Testis (tissue), 3 donors: ENCODE results near the gene UBE2K. TPM values are rescaled to one million over a fixed set of nuclear protein-coding genes. Genes with fewer than 3 reads are reported as not detected.
"Not testable (repeated sequence)": the region's sequence is repeated elsewhere in the genome, so short reads cannot be mapped to it uniquely, and the experiment has no call there.

Experiments
- DNase-seq: peaks from one replicate; pipeline ENCODE4 v3.0.0-alpha.2; 2019
- H3K27ac ChIP-seq, 2 donors: fragments of 200-600 bp; sonication (generic); one replicate each; pipeline ENCODE4 v1.5.1; 2019
- H3K27me3 ChIP-seq: fragments of 200-600 bp; sonication (generic); one replicate; pipeline ENCODE4 v1.5.1; 2019
- H3K36me3 ChIP-seq: fragments of 200-600 bp; sonication (generic); one replicate; pipeline ENCODE4 v1.5.1; 2017; ENCODE audit warnings: low read depth; ENCODE audit errors: missing control alignments
- H3K4me1 ChIP-seq: fragments of 200-600 bp; sonication (generic); one replicate; pipeline ENCODE4 v1.5.1; 2019
- H3K4me3 ChIP-seq, 2 donors: fragments of 200-600 bp; sonication (generic); one replicate each; pipeline ENCODE4 v1.5.1; 2017 to 2019
- H3K9me3 ChIP-seq: fragments of 200-600 bp; sonication (generic); one replicate; pipeline ENCODE4 v1.5.1; 2017
- POLR2A ChIP-seq: fragments of 450-650 bp; IDR thresholded peaks from one replicate; pipeline ENCODE4 v1.6.1; 2017; ENCODE audit warnings: antibody characterized with exemption, mild to moderate bottlenecking, moderate library complexity
- WGBS, 2 donors: methylation state at CpG; one replicate each; pipeline ENCODE4 v1.1.5; 2018; 5-methylcytosine and 5-hydroxymethylcytosine counted together
- intact Hi-C: fragments of 100-400 bp; cut with DNase I; formaldehyde crosslinking; loops from one replicate; pipeline ENCODE4 v1.15.1; 2023; ENCODE audit warnings: low total_unique reads
- polyA plus RNA-seq: library from polyadenylated mRNA; stranded (reverse); fragments of 350-450 nt; fragmentation: Illumina TruSeq; extraction: RNeasy Lipid Tissue Mini Kit (QIAGEN cat#74804); gene quantifications from one replicate; pipeline ENCODE4 v1.2.3, GENCODE V29; 2014; ENCODE audit warnings: low read depth, low replicate concordance; ENCODE audit not compliant: insufficient read depth
- total RNA-seq, 2 donors: library from RNA; depleted of rRNA; stranded (reverse); fragments of >200 nt; gene quantifications; one replicate each; pipeline ENCODE4 v1.2.3, GENCODE V29; 2016
- TF ChIP-seq, protein P1 (sequence below), 3 experiments: fragments of 450-650 bp in 2 of 3; fragments of 200-600 bp in 1 of 3; sonication (generic) in 1 of 3; IDR thresholded peaks; one replicate each; pipeline ENCODE4 v1.5.1; 2016 to 2019; ENCODE audit warnings: antibody characterized with exemption in 3 of 3, mild to moderate bottlenecking in 2 of 3, moderate library complexity in 1 of 3

The UBE2K gene
- total and polyA plus RNA-seq, 3 donors from 2014 or later, result 23.0 to 81.8 (median 24.3) TPM

DNA sequence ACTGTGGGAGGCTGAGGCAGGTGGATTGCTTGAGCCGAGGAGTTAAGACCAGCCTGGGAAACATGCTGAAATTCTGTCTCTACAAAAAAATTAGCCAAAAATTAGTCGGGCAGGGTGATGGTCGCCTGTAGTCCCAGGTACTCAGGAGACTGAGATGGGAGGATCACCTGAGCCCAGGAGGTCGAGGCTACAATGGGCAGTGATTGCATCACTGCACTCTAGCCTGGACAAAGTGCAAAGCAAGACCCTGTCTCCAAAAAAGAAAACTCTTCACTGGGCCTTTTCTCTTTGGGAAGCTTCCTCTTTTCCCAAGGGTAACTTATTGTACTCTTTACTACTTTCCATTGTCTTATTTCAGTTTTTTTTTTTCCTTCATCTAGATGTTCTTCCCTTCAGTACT lies 88.9 kb downstream of the UBE2K start:
- Histone ChIP-seq H3K27me3 (no peaks in the 10 kb centered on the region), H3K27ac (no peak overlapping the region), H3K9me3 (no peaks in the 10 kb centered on the region), H3K36me3 (no peaks in the 10 kb centered on the region), H3K4me1 (no peaks in the 10 kb centered on the region), H3K4me3 (no peak overlapping the region)
- WGBS, 2 donors, result 76 to 81% methylated on average over 4 of the region's 4 CpGs
- DNase-seq, result no peak
- intact Hi-C loops, result no loop called here
- TF ChIP-seq, protein P1, sequence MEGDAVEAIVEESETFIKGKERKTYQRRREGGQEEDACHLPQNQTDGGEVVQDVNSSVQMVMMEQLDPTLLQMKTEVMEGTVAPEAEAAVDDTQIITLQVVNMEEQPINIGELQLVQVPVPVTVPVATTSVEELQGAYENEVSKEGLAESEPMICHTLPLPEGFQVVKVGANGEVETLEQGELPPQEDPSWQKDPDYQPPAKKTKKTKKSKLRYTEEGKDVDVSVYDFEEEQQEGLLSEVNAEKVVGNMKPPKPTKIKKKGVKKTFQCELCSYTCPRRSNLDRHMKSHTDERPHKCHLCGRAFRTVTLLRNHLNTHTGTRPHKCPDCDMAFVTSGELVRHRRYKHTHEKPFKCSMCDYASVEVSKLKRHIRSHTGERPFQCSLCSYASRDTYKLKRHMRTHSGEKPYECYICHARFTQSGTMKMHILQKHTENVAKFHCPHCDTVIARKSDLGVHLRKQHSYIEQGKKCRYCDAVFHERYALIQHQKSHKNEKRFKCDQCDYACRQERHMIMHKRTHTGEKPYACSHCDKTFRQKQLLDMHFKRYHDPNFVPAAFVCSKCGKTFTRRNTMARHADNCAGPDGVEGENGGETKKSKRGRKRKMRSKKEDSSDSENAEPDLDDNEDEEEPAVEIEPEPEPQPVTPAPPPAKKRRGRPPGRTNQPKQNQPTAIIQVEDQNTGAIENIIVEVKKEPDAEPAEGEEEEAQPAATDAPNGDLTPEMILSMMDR (IDR thresholded peaks at IDR 0.05), result no peak
- no peak for TF ChIP-seq POLR2A

DNA sequence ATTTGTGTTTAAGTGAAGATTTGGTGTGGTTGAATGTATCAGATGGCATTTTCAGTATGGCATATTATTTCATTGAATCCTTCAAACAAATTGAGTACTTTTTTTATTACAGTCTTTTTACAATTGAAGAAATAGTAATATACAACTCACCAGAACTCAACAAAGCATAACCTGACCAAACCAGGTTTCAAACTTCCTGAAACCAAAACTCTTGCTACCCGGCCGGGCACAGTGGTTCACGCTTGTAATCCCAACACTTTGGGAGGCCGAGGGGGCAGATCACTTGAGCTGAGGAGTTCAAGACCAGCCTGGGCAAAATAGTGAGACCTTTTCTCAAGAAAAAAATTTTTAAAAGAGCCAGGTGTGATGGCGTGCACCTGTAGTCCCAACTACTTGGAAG lies 94.2 kb downstream of the UBE2K start:
- 87 to 98% methylated on average over 5 of the region's 5 CpGs for WGBS, 2 donors
- no peaks in the 10 kb centered on the region for H3K4me1 ChIP-seq
- H3K27me3 ChIP-seq, result no peaks in the 10 kb centered on the region
- TF ChIP-seq, protein P1 (IDR thresholded peaks at IDR 0.05), result no peak
- no peak for TF ChIP-seq POLR2A
- intact Hi-C loops, result no loop called here
- H3K36me3 ChIP-seq, result no peaks in the 10 kb centered on the region
- no peaks in the 10 kb centered on the region for H3K9me3 ChIP-seq
- no peak overlapping the region for H3K27ac ChIP-seq
- no peak for DNase-seq
- H3K4me3 ChIP-seq, result no peak overlapping the region

DNA sequence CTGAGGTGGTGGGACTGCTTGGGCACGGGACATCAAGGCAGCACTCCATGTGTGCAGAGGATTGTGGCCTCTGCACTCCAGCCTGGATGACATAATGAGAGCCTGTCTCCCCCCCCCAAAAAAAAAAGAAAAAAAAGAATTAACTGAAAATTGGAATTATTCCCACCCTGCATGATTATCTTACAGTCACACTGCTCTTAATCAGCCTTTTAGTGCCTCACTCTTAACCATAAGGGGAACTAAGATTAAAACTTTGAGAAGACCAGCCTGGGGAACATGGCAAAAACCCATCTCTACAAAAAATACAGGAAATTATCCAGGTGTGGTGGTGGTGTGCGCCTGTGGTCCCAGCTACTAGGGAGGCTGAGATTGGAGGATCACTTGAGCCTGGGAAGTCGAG lies 94.6 kb downstream of the UBE2K start:
- no peak overlapping the region for H3K4me3 ChIP-seq
- H3K27me3 ChIP-seq, result no peaks in the 10 kb centered on the region
- WGBS, 2 donors, result 90 to 95% methylated on average over 3 of the region's 3 CpGs
- no peaks in the 10 kb centered on the region for H3K4me1 ChIP-seq
- DNase-seq, result no peak
- no peak for TF ChIP-seq POLR2A
- TF ChIP-seq, protein P1 (IDR thresholded peaks at IDR 0.05), result no peak
- H3K27ac ChIP-seq, result no peak overlapping the region
- H3K36me3 ChIP-seq, result no peaks in the 10 kb centered on the region
- no peaks in the 10 kb centered on the region for H3K9me3 ChIP-seq
- intact Hi-C loops, result no loop called here

DNA sequence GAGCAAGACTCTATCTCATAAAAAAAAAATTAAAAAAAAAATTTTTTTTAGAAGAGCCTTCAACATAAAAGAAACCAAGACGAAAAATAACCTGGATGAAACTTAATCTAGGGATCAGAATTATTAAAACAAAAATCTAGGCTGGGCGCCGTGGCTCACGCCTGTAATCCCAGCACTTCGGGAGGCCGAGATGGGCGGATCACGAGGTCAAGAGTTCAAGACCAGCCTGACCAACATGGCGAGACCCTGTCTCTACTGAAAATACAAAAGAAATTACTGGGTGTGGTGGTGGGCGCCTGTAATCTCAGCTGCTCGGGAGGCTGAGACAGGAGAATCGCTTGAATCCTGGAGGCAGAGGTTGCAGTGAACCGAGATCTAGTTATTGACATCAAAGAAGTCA lies 95.0 kb downstream of the UBE2K start:
- H3K4me1 ChIP-seq, H3K36me3 ChIP-seq, intact Hi-C loops, H3K9me3 ChIP-seq, H3K27ac ChIP-seq, DNase-seq, H3K4me3 ChIP-seq, H3K27me3 ChIP-seq: not testable (repeated sequence)
- 91 to 92% methylated on average over 13 of the region's 13 CpGs for WGBS, 2 donors

DNA sequence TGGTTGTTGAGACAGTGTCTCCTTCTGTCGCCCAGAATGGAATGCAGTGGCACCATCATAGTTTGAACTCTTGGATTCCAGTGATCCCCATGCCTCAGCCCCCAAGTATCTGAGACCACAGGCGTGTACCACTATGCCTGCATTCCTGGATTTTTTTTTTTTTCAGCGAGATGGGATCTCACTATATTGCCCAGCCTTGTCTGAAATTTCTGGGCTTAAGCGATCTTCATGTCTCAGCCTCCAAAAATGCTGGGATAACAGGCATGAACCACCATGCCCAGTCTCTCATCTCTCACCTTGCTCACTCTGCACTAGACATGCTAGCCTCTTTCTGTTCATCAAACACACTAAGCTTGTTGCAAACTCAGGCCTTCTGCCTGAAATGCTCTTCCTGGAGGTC lies 104.1 kb downstream of the UBE2K start:
- Histone ChIP-seq H3K4me3 (no peak overlapping the region), H3K9me3 (no peaks in the 10 kb centered on the region), H3K36me3 (no peaks in the 10 kb centered on the region), H3K27ac (no peak overlapping the region), H3K4me1 (no peaks in the 10 kb centered on the region), H3K27me3 (no peaks in the 10 kb centered on the region)
- intact Hi-C loops, result no loop called here
- WGBS, 2 donors, result 58 to 78% methylated on average over 4 of the region's 4 CpGs
- TF ChIP-seq, protein P1 (IDR thresholded peaks at IDR 0.05), result no peak
- no peak for TF ChIP-seq POLR2A
- no peak for DNase-seq
